HG03108 (cell line): ENCODE measurements around the gene PLA2G4B.

Source experiments
- ATAC-seq: cut with Tn5 transposase; IDR thresholded peaks from one replicate; pipeline ENCODE4 v1.9.1; 2021; ENCODE audit warnings: moderate library complexity; ENCODE audit not compliant: unreplicated experiment

The PLA2G4B gene

GRCh38 chr15:41869770-41870688, 31.4 kb downstream of the PLA2G4B start:
- no peak for ATAC-seq

GRCh38 chr15:41870689-41871081, 32.0 kb downstream of the PLA2G4B start:
- ATAC-seq, result no peak

GRCh38 chr15:41871175-41871905, 32.7 kb downstream of the PLA2G4B start:
- ATAC-seq, result no peak

- no peak for ATAC-seq
Observed at GRCh38 chr15:41872166-41872747, 33.6 kb downstream of the PLA2G4B start.

- no peak for ATAC-seq
Observed at GRCh38 chr15:41873711-41874110, 35.1 kb downstream of the PLA2G4B start.

GRCh38 chr15:41874736-41875135, 36.1 kb downstream of the PLA2G4B start:
- ATAC-seq, result no peak

GRCh38 chr15:41876007-41876406, 37.4 kb downstream of the PLA2G4B start:
- ATAC-seq, result no peak

- ATAC-seq, result no peak
Observed at GRCh38 chr15:41876689-41877088, 38.0 kb downstream of the PLA2G4B start.

- no peak for ATAC-seq
Observed at GRCh38 chr15:41877631-41878354, 39.1 kb downstream of the PLA2G4B start.

- ATAC-seq, result no peak
Observed at GRCh38 chr15:41878355-41878699, 39.7 kb downstream of the PLA2G4B start.

GRCh38 chr15:41879321-41879845, 40.7 kb downstream of the PLA2G4B start:
- ATAC-seq, result no peak

- no peak for ATAC-seq
Observed at GRCh38 chr15:41880156-41880877, 41.7 kb downstream of the PLA2G4B start.

- no peak for ATAC-seq
Observed at GRCh38 chr15:41881086-41881485, 42.4 kb downstream of the PLA2G4B start.

- ATAC-seq, result no peak
Observed at GRCh38 chr15:41881550-41881919, 42.9 kb downstream of the PLA2G4B start.

GRCh38 chr15:41881920-41882688, 43.5 kb downstream of the PLA2G4B start:
- ATAC-seq, result no peak

GRCh38 chr15:41882689-41883483, 44.2 kb downstream of the PLA2G4B start:
- no peak for ATAC-seq

GRCh38 chr15:41883484-41883825, 44.8 kb downstream of the PLA2G4B start:
- ATAC-seq, result no peak

GRCh38 chr15:41884458-41884857, 45.8 kb downstream of the PLA2G4B start:
- no peak for ATAC-seq

- ATAC-seq, result no peak
Observed at GRCh38 chr15:41885321-41885720, 46.7 kb downstream of the PLA2G4B start.
